Activated naive CD8-positive, alpha-beta T cell treated with anti-CD3 and anti-CD28 coated beads, Interleukin-2, amount 10 ng/mL, durations not matched to agents 7 days and 5 days (primary cell): Measurements from ENCODE around the gene LRRC45. TPM values are rescaled to one million over a fixed set of nuclear protein-coding genes. Genes with fewer than 3 reads are reported as not detected.

ENCODE experiments used
- ATAC-seq: fragments of 150-1000 bp; cut with Tn5 transposase; one replicate; pipeline ENCODE4 v1.10.0; 2021; ENCODE audit warnings: low read depth, moderate library complexity
- POLR2A ChIA-PET: fragments of 350-600 bp; sonication (Branson Sonifier 250); formaldehyde crosslinking; loops from one replicate; lab custom pipeline; 2021; ENCODE audit warnings: antibody characterized with exemption; lab: Charles Lee
- DNase-seq: peaks from one replicate; pipeline ENCODE4 v3.0.0; 2021
- H3K27ac Mint-ChIP-seq: one replicate; pipeline ENCODE4 v1.8.0; 2022; ENCODE audit warnings: mild to moderate bottlenecking, mixed read lengths
- H3K27me3 Mint-ChIP-seq: one replicate; pipeline ENCODE4 v1.8.0; 2022; ENCODE audit warnings: mild to moderate bottlenecking, moderate library complexity, mixed read lengths
- H3K36me3 Mint-ChIP-seq: one replicate; pipeline ENCODE4 v1.8.0; 2021; ENCODE audit warnings: mild to moderate bottlenecking, mixed read lengths
- H3K4me1 Mint-ChIP-seq: one replicate; pipeline ENCODE4 v1.8.0; 2021; ENCODE audit warnings: mixed read lengths
- H3K4me3 Mint-ChIP-seq: one replicate; pipeline ENCODE4 v1.8.0; 2022; ENCODE audit warnings: mild to moderate bottlenecking, moderate library complexity, mixed read lengths
- H3K9me3 Mint-ChIP-seq: one replicate; pipeline ENCODE4 v1.8.0; 2021; ENCODE audit warnings: mixed read lengths
- total RNA-seq, 2 experiments: library from RNA; stranded (reverse); gene quantifications; one replicate each; pipeline ENCODE4 v1.2.3, GENCODE V29; 2021

The LRRC45 gene
- total RNA-seq, 2 experiments from 2014 or later, result 41.6 to 45.1 TPM

GRCh38 chr17:82016061-82016874 is 6.8 kb upstream of the LRRC45 start:
- Mint-ChIP-seq H3K4me3 (no peak overlapping the region), H3K4me1 (peaks cover 3% of the 10 kb centered on the region)
- POLR2A ChIA-PET, result no interaction called here

DNA sequence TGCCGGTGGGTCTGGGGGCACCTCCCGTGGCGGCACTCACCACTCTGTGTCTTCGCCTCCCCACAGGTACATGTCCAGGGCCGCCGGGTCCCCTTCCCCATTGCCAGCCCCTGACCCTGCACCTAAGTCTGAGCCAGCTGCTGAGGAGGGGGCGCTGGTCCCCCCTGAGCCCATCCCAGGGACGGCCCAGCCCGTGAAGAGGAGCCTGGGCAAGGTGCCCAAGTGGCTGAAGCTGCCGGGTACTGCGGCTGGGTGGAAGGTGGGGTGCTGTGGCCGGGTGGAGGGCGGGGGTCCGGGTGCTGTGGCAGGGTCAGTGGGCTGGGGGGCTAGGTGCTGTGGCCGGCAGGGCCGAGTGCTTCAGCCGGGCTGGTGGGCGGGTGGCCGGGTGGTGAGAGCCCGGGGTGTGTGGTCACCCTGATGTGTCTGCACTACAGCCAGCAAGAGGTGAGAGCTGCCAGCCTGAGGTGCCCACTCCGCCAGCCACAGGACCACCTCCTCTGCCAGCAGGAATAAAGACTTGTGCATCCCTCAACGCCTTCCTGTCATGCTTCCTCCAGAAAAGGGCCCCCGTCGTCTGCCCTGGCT is 6.1 kb upstream of the LRRC45 start:
- DNase-seq (no peak), ATAC-seq (no peak)
- H3K9me3 Mint-ChIP-seq, result no peaks in the 10 kb centered on the region
- no peaks in the 10 kb centered on the region for H3K27me3 Mint-ChIP-seq
- H3K4me1 Mint-ChIP-seq, result peaks cover 8% of the 10 kb centered on the region
- no peak overlapping the region for H3K27ac Mint-ChIP-seq
- H3K4me3 Mint-ChIP-seq, result no peak overlapping the region
- POLR2A ChIA-PET, result no interaction called here
- H3K36me3 Mint-ChIP-seq, result no peaks in the 10 kb centered on the region

More at GRCh38 chr17:82016061-82016874, 6.8 kb upstream of the LRRC45 start:
- H3K27ac Mint-ChIP-seq, result no peak overlapping the region
- no peaks in the 10 kb centered on the region for H3K36me3 Mint-ChIP-seq
- H3K9me3 Mint-ChIP-seq, result no peaks in the 10 kb centered on the region
- ATAC-seq (no peak), DNase-seq (no peak)
- no peaks in the 10 kb centered on the region for H3K27me3 Mint-ChIP-seq

DNA sequence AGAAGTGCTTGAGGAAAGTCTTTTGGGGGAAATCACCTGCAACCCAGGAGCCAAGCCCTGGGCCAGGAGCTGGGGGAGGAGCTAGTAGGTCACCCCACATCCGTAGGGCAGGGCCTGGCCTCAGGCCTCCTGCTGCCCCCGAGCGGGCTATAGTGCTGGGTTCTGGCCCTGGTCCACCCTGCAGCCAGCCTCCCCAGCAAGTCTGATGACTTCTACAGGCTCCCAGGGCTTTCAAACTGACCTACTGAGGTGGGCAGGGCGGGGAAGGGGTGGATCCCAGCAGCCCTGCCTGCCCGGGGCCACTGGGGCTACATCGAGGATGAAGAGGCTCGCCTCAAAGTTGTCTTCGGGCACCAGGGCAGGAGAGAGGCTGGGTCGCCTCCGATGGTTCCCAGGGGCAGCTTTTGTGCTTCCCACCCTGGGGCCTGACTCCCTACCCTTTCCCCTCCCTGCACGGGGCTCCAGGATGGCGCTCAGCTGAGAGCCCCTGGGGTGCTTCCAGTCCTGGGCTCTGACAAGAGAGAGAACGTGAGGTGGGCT is 5.4 kb upstream of the LRRC45 start:
- Mint-ChIP-seq H3K4me3 (no peak overlapping the region), H3K4me1 (peaks cover 9% of the 10 kb centered on the region), H3K27me3 (no peaks in the 10 kb centered on the region), H3K36me3 (no peaks in the 10 kb centered on the region), H3K27ac (no peak overlapping the region), H3K9me3 (no peaks in the 10 kb centered on the region)
- DNase-seq, result no peak
- POLR2A ChIA-PET, result no interaction called here
- ATAC-seq, result no peak

DNA sequence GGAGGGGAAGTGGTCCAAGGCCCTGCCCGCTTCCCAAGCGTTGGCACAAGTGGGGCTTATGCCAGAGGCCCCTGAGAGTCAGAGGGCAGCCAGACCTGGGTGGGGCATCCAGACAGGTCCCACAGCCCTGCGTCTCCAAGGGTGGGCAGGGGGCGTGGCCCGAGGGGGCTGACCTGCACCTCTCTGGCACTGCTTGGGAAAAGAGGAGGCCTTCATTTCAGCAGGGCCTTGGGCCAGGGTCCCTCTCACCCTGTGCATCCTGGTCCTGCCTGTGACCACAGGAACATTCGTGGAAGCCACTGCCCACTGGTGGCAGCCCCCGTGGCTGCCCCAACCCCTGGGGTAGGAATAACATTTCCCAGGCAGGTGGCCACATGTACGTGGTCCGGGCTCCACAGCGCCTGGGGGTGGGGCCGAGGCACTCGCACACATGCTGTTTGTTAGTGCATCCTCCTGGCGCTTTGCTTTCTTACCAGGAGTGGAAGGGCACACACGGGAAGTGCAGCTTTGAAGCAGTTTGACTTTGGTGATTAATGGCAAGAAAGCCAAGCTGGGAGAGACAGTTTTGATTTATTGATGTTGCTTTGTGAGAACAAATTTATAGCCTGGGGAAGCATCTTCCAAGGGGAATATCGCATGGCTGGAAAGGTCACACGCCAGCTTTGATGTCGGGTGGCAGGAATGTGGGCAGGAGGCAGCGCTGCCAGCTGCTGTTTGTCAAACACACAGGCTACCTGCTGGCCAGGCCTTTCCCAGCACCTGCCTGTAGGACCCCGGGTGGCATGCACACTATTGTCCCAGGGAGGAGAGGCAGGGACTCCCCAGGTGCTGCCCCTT is 4.7 kb upstream of the LRRC45 start:
- Mint-ChIP-seq H3K27ac (peak overlapping the region; percentile 15), H3K4me1 (peaks cover 9% of the 10 kb centered on the region), H3K36me3 (no peaks in the 10 kb centered on the region), H3K27me3 (no peaks in the 10 kb centered on the region), H3K4me3 (no peak overlapping the region), H3K9me3 (no peaks in the 10 kb centered on the region)
- POLR2A ChIA-PET, result interaction anchor here (5.7 kb wide), 1 partner anchor 58 kb away, joined by 39 read pairs; the partner anchor contains the start of gene NOTUM
- DNase-seq (no peak), ATAC-seq (no peak)

- no peaks in the 10 kb centered on the region for H3K9me3 Mint-ChIP-seq
- DNase-seq (no peak), ATAC-seq (no peak)
- POLR2A ChIA-PET, result interaction anchor here (1.0 to 5.7 kb wide), 3 partner anchors 11 to 59 kb away, joined by 3 to 39 read pairs (median 3); partner anchors contain the start of gene NOTUM
- no peaks in the 10 kb centered on the region for H3K36me3 Mint-ChIP-seq
- H3K27me3 Mint-ChIP-seq, result no peaks in the 10 kb centered on the region
- peaks cover 12% of the 10 kb centered on the region for H3K4me1 Mint-ChIP-seq
- no peak overlapping the region for H3K4me3 Mint-ChIP-seq
- no peak overlapping the region for H3K27ac Mint-ChIP-seq
Observed at GRCh38 chr17:82018989-82019689, 4.0 kb upstream of the LRRC45 start.

GRCh38 chr17:82019690-82020571 is 3.2 kb upstream of the LRRC45 start:
- no peak overlapping the region for H3K27ac Mint-ChIP-seq
- POLR2A ChIA-PET, result interaction anchor here (0.7 to 5.7 kb wide), 5 partner anchors 10 to 78 kb away, joined by 3 to 39 read pairs (median 3); partner anchors contain the start of genes DCXR, FASN and NOTUM
- DNase-seq (peak; percentile 82), ATAC-seq (no peak)
- no peaks in the 10 kb centered on the region for H3K9me3 Mint-ChIP-seq
- H3K36me3 Mint-ChIP-seq, result no peaks in the 10 kb centered on the region
- no peaks in the 10 kb centered on the region for H3K27me3 Mint-ChIP-seq
- H3K4me3 Mint-ChIP-seq, result peak overlapping the region; percentile 16
- peaks cover 13% of the 10 kb centered on the region for H3K4me1 Mint-ChIP-seq

- Mint-ChIP-seq H3K4me3 (peak overlapping the region; percentile 22), H3K9me3 (no peaks in the 10 kb centered on the region), H3K27ac (peak overlapping the region; percentile 65), H3K36me3 (no peaks in the 10 kb centered on the region), H3K27me3 (no peaks in the 10 kb centered on the region), H3K4me1 (peaks cover 15% of the 10 kb centered on the region)
- no peak for ATAC-seq
- DNase-seq, result no peak
- POLR2A ChIA-PET, result interaction anchor here (0.5 to 5.7 kb wide), 9 partner anchors 9 to 78 kb away, joined by 3 to 39 read pairs (median 4); partner anchors contain the start of genes DCXR and NOTUM
Observed at GRCh38 chr17:82020572-82021106, 2.5 kb upstream of the LRRC45 start.

DNA sequence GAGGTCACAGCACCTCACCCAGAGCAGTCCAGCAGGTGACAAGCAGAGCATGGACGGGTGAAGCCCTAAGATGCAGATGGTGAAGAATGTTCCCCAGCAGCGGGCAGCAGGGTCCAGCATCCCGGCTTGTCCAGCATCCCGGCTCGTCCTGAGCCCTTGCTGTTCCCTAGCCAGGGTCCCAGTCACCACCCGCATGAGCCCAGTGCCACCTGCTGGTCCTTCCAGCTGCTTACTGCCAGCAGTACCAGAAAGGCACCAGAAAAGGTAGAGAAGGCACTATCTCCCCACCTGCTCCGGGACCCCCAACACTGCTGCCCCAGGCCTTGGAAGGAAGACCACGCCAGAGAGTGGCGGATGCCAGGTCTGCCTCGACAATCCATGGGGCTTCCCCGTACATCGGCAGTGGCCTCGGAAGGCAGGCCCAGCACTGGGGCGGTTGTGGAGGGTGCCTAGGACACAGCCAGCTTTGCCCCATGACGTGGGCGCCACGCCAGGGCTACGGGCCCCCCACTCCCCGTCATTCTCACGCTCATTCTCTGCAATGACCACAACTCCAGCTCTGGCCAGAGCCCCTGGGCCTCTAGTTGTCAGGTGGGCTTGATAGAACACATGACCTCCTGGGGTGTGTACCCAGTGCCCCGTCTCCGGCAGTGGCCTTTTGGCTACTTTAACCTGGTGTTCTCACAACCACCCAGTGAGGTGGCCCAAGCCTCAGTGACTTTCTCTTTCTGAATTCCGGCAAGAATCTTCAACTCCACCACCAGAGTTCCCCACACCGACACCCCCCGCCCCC is 1.8 kb upstream of the LRRC45 start:
- H3K27me3 Mint-ChIP-seq, result no peaks in the 10 kb centered on the region
- no peaks in the 10 kb centered on the region for H3K9me3 Mint-ChIP-seq
- H3K27ac Mint-ChIP-seq, result peak overlapping the region; percentile 72
- peak overlapping the region; percentile 86 for H3K4me3 Mint-ChIP-seq
- POLR2A ChIA-PET, result interaction anchor here (0.5 to 5.7 kb wide), 15 partner anchors 9 to 471 kb away, joined by 3 to 39 read pairs (median 4); partner anchors contain the start of genes DCXR, DUS1L and NOTUM
- no peaks in the 10 kb centered on the region for H3K36me3 Mint-ChIP-seq
- peak; percentile 69 for DNase-seq
- peaks cover 15% of the 10 kb centered on the region for H3K4me1 Mint-ChIP-seq
- ATAC-seq, result no peak

GRCh38 chr17:82021900-82022309 is 1.2 kb upstream of the LRRC45 start:
- H3K9me3 Mint-ChIP-seq, result no peaks in the 10 kb centered on the region
- peaks cover 16% of the 10 kb centered on the region for H3K4me1 Mint-ChIP-seq
- POLR2A ChIA-PET, result interaction anchor here (0.6 to 5.7 kb wide), 17 partner anchors 9 to 1750 kb away, joined by 3 to 39 read pairs (median 3); partner anchors contain the start of genes DCXR, DUS1L and NOTUM
- H3K27ac Mint-ChIP-seq, result peak overlapping the region; percentile 72
- H3K4me3 Mint-ChIP-seq, result peak overlapping the region; percentile 86
- H3K36me3 Mint-ChIP-seq, result no peaks in the 10 kb centered on the region
- no peak for ATAC-seq
- no peaks in the 10 kb centered on the region for H3K27me3 Mint-ChIP-seq
- DNase-seq, result no peak

DNA sequence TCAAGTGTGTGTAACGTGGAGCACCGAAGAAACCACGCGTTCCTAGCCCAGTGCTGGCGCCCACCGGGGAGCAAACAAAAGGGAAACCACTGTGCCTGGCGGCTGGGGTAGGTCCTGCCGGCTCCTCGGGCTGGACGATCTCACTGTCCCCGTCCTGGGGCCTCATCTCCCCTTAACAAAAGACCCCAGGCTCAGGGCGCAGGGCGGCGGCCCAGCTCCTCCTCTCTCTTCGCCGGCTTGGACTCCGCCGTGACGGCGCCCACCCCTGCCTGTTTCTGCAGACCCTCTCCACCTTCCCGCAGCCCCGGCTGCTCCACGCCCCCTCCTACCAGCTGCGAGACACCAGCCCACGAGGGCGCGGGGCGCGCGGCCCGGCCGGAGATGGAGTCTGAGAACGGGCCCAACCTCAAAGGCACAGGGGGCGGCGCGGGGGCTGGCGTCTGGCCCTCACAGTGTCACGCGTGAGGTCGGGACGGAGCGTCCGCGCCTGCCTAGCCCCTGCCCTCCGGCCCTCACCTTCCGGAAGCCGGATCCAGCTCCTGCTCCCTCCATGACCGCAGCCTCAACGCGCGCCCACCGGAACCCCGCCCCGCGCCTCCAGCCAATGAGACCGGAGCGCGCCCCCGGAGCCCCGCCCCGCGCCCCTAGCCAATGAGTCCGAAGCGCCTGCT is 660 bp upstream of the LRRC45 start, which contains the start of gene CENPX:
Gene CENPX, minus strand, starts transcription at position 569 of the 671 bp plus-strand sequence. Its CDS starts 17 bp downstream, at position 552.
- Mint-ChIP-seq H3K27me3 (no peaks in the 10 kb centered on the region), H3K9me3 (no peaks in the 10 kb centered on the region), H3K36me3 (no peaks in the 10 kb centered on the region), H3K4me3 (peak within 1 kb of the TSS; percentile 86), H3K27ac (peak within 1 kb of the TSS; percentile 72), H3K4me1 (peaks cover 19% of the 10 kb centered on the region)
- POLR2A ChIA-PET, result interaction anchor here (0.7 to 5.7 kb wide), 20 partner anchors 8 to 1750 kb away, joined by 3 to 39 read pairs (median 4); partner anchors contain the start of genes ANAPC11, ASPSCR1, DCXR and DUS1L
- ATAC-seq, result no peak
- DNase-seq, result peak; percentile 54
